ENCODE results near the gene TMEM131L. TPM values are rescaled to one million over a fixed set of nuclear protein-coding genes. Genes with fewer than 3 reads are reported as not detected.

Gene TMEM131L
- total RNA-seq, 1 experiment from 2014 or later, result 19.7 TPM

DNA sequence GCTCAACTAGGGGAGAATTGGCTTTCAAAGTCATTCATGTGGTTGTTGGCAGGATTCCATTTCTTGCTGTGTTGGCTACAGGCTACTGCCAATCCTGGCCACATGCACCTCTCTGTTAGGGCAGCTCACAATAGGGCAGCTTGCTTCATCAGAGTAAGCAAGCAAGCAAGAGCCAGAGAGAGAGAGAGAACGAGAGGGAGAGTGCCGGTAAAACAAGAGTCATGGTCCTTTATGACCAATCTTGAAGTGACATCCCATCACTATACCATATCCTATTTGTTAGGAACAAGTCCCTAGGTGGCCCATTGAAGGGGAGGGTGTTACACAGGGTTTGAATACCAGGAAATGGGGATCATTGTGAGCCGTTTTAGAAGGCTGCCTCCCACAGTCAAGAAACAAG, 185.0 kb downstream of the TMEM131L start:
- Histone ChIP-seq H3K9me3 (ENCODE audit: control insufficient read depth in 1 of 2, insufficient read depth in 1 of 2, low read depth in 1 of 2, low read length in 2 of 2) (no peaks in the 10 kb centered on the region), H4K20me1 (ENCODE audit: insufficient read depth) (no peaks in the 10 kb centered on the region), H3K36me3 (ENCODE audit: control insufficient read depth in 1 of 2, insufficient read depth in 2 of 2, low read length in 2 of 2) (no peaks in the 10 kb centered on the region), H3K4me1 (ENCODE audit: control insufficient read depth in 1 of 2, insufficient read depth in 2 of 2, low read length in 2 of 2) (no peaks in the 10 kb centered on the region), H3K9ac (ENCODE audit: low read length) (no peak overlapping the region), H3K9me2 (ENCODE audit: insufficient read depth) (no peaks in the 10 kb centered on the region), H3K27me3 (ENCODE audit: insufficient read depth, low read length) (no peaks in the 10 kb centered on the region), H3K79me2 (ENCODE audit: insufficient read depth, low read length) (no peaks in the 10 kb centered on the region), H3K4me3 (replicated peaks in 1 of 2; ENCODE audit: low read depth in 1 of 2, low read length in 2 of 2) (no peak overlapping the region), H2AFZ (ENCODE audit: low read depth, low read length, poor library complexity, severe bottlenecking) (no peak overlapping the region), H3K27ac (ENCODE audit: low read depth, low read length) (no peak overlapping the region), H3K4me2 (ENCODE audit: low read length) (no peak overlapping the region)
- intact Hi-C loops (cut with micrococcal nuclease), result no loop called here
- ChIA-PET CTCF (interaction anchor here (3.7 kb wide), 1 partner anchor 99 kb away, joined by 12 read pairs; no protein-coding TSS in a partner anchor), POLR2A (no interaction called here), RAD21 (ENCODE audit: low non-redundant PET in 1 of 2, low total read pairs in 2 of 2, uncharacterized antibody in 2 of 2, unreplicated experiment in 2 of 2) (no interaction called here)
- TF ChIP-seq FOSL1 (IDR thresholded peaks at IDR 0.05; ENCODE audit: low read depth) (no peak), SIN3A (IDR thresholded peaks at IDR 0.05; ENCODE audit: low read depth) (no peak), ELF1 (IDR thresholded peaks at IDR 0.05; ENCODE audit: borderline replicate concordance, low read depth) (no peak), YY1 (IDR thresholded peaks at IDR 0.05; ENCODE audit: extremely low read depth, insufficient replicate concordance, low read depth, low read length) (no peak), ZFX (IDR thresholded peaks at IDR 0.05) (no peak), POLR2A (IDR thresholded peaks at IDR 0.05; ENCODE audit: borderline replicate concordance, extremely low read depth, insufficient read depth, insufficient read length) (no peak), CEBPB (IDR thresholded peaks at IDR 0.05; ENCODE audit: low read depth) (no peak), JUND (IDR thresholded peaks at IDR 0.05) (no peak)
- ATAC-seq, result no peak
- DNase-seq (ENCODE audit: low read depth, low spot score), result no peak
- no TSS peak for BruUV-seq (replicated peaks)

DNA sequence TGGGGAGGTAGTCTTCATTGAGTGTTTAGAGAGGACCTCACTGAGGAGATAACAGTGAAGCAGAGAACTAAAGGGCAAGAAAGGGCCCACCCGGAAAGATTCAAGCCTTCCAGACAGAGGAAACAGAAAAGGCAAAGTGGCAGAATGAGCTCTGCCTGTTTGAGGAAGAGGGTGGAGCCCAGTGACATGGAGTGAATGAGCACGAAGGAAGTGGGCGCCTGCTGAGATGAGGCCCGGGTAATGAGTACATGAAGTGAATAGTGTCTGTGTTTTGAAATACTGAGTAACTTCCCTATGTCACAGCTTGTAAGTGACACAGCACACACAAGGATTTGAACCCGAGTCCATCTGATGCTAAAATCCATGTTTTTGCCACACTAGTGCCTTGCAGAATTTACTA, 185.4 kb downstream of the TMEM131L start:
- Histone ChIP-seq H4K20me1 (ENCODE audit: insufficient read depth) (no peaks in the 10 kb centered on the region), H3K9ac (ENCODE audit: low read length) (no peak overlapping the region), H3K79me2 (ENCODE audit: insufficient read depth, low read length) (no peaks in the 10 kb centered on the region), H3K4me2 (ENCODE audit: low read length) (no peak overlapping the region), H3K36me3 (ENCODE audit: control insufficient read depth in 1 of 2, insufficient read depth in 2 of 2, low read length in 2 of 2) (no peaks in the 10 kb centered on the region), H3K27me3 (ENCODE audit: insufficient read depth, low read length) (no peaks in the 10 kb centered on the region), H2AFZ (ENCODE audit: low read depth, low read length, poor library complexity, severe bottlenecking) (no peak overlapping the region), H3K4me3 (replicated peaks in 1 of 2; ENCODE audit: low read depth in 1 of 2, low read length in 2 of 2) (no peak overlapping the region), H3K9me3 (ENCODE audit: control insufficient read depth in 1 of 2, insufficient read depth in 1 of 2, low read depth in 1 of 2, low read length in 2 of 2) (no peaks in the 10 kb centered on the region), H3K27ac (ENCODE audit: low read depth, low read length) (no peak overlapping the region), H3K4me1 (ENCODE audit: control insufficient read depth in 1 of 2, insufficient read depth in 2 of 2, low read length in 2 of 2) (no peaks in the 10 kb centered on the region), H3K9me2 (ENCODE audit: insufficient read depth) (no peaks in the 10 kb centered on the region)
- BruUV-seq (replicated peaks), result no TSS peak
- ATAC-seq, result no peak
- POLR2A ChIA-PET, result no interaction called here
- DNase-seq (ENCODE audit: low read depth, low spot score), result no peak
- no peak for TF ChIP-seq FOSL1 (IDR thresholded peaks at IDR 0.05; ENCODE audit: low read depth)
- no peak for TF ChIP-seq YY1 (IDR thresholded peaks at IDR 0.05; ENCODE audit: extremely low read depth, insufficient replicate concordance, low read depth, low read length)
- TF ChIP-seq SIN3A (IDR thresholded peaks at IDR 0.05; ENCODE audit: low read depth), result no peak
- no peak for TF ChIP-seq TCF7L2 (IDR thresholded peaks at IDR 0.05; ENCODE audit: borderline replicate concordance, extremely low read depth, insufficient read depth, insufficient read length)
- TF ChIP-seq, protein P1, sequence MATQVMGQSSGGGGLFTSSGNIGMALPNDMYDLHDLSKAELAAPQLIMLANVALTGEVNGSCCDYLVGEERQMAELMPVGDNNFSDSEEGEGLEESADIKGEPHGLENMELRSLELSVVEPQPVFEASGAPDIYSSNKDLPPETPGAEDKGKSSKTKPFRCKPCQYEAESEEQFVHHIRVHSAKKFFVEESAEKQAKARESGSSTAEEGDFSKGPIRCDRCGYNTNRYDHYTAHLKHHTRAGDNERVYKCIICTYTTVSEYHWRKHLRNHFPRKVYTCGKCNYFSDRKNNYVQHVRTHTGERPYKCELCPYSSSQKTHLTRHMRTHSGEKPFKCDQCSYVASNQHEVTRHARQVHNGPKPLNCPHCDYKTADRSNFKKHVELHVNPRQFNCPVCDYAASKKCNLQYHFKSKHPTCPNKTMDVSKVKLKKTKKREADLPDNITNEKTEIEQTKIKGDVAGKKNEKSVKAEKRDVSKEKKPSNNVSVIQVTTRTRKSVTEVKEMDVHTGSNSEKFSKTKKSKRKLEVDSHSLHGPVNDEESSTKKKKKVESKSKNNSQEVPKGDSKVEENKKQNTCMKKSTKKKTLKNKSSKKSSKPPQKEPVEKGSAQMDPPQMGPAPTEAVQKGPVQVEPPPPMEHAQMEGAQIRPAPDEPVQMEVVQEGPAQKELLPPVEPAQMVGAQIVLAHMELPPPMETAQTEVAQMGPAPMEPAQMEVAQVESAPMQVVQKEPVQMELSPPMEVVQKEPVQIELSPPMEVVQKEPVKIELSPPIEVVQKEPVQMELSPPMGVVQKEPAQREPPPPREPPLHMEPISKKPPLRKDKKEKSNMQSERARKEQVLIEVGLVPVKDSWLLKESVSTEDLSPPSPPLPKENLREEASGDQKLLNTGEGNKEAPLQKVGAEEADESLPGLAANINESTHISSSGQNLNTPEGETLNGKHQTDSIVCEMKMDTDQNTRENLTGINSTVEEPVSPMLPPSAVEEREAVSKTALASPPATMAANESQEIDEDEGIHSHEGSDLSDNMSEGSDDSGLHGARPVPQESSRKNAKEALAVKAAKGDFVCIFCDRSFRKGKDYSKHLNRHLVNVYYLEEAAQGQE (IDR thresholded peaks at IDR 0.05; ENCODE audit: low read depth), result no peak
- RAD21 ChIA-PET (ENCODE audit: low non-redundant PET in 1 of 2, low total read pairs in 2 of 2, uncharacterized antibody in 2 of 2, unreplicated experiment in 2 of 2), result no interaction called here
- intact Hi-C loops (cut with micrococcal nuclease), result no loop called here
- CTCF ChIA-PET, result interaction anchor here (2.0 kb wide), 1 partner anchor 8 kb away, joined by 4 read pairs; no protein-coding TSS in a partner anchor
